Limb (tissue), 2 donors: Measurements from ENCODE around the gene SLC7A8.

ENCODE experiments used
- DNase-seq, 2 donors: peaks; one replicate each; pipeline ENCODE4 v3.0.0-alpha.2; 2016; ENCODE audit errors: extremely low spot score in 2 of 2

The SLC7A8 gene

GRCh38 chr14:23094666-23095195 lies 88.7 kb downstream of the SLC7A8 start, which contains the start of gene ACIN1:
Gene ACIN1, minus strand, starts transcription at chr14:23095136. Its CDS starts 24 bp downstream, at chr14:23095112.
- peak; percentile 89 to 99 for DNase-seq

- DNase-seq, result no peak
Observed at GRCh38 chr14:23093991-23094665, 89.3 kb downstream of the SLC7A8 start.

- DNase-seq, result no peak
Observed at GRCh38 chr14:23093526-23093925, 89.9 kb downstream of the SLC7A8 start.

- DNase-seq, result no peak
Observed at GRCh38 chr14:23093104-23093503, 90.4 kb downstream of the SLC7A8 start.

- DNase-seq, result no peak
Observed at GRCh38 chr14:23091294-23092225, 91.9 kb downstream of the SLC7A8 start.

GRCh38 chr14:23090254-23090636 lies 93.2 kb downstream of the SLC7A8 start:
- no peak for DNase-seq

GRCh38 chr14:23089498-23090253 lies 93.8 kb downstream of the SLC7A8 start:
- no peak for DNase-seq

GRCh38 chr14:23086565-23086964 lies 96.9 kb downstream of the SLC7A8 start:
- DNase-seq, result no peak

- no peak for DNase-seq
Observed at GRCh38 chr14:23085458-23085857, 98.0 kb downstream of the SLC7A8 start.

- no peak for DNase-seq
Observed at GRCh38 chr14:23080474-23080873, 103.0 kb downstream of the SLC7A8 start.

GRCh38 chr14:23079716-23080115 lies 103.7 kb downstream of the SLC7A8 start:
- DNase-seq, result no peak

GRCh38 chr14:23078692-23079116 lies 104.8 kb downstream of the SLC7A8 start:
- DNase-seq, result no peak

GRCh38 chr14:23077962-23078361 lies 105.5 kb downstream of the SLC7A8 start:
- no peak for DNase-seq

GRCh38 chr14:23076785-23077408 lies 106.6 kb downstream of the SLC7A8 start:
- no peak for DNase-seq
